GM23338 (cell line): ENCODE data around the gene CNOT10.

Experiments
- CREB1 ChIP-seq: fragments of 250-450 bp; sonication (Bioruptor Pico); IDR thresholded peaks from 2 replicates; pipeline ENCODE4 v1.5.0; 2020; ENCODE audit warnings: low read depth, mild to moderate bottlenecking, moderate library complexity
- ETS1 ChIP-seq: IDR thresholded peaks from 2 replicates; pipeline ENCODE4 v1.6.1; 2016; ENCODE audit warnings: antibody characterized with exemption
- EZH2 ChIP-seq: fragments of 200-600 bp; sonication (generic); IDR thresholded peaks from one replicate; pipeline ENCODE4 v1.8.0; 2017; ENCODE audit warnings: antibody characterized with exemption, mild to moderate bottlenecking, low read depth; ENCODE audit not compliant: unreplicated experiment
- EZH2phosphoT487 ChIP-seq: fragments of 200-600 bp; sonication (generic); IDR thresholded peaks from one replicate; pipeline ENCODE4 v1.8.1; 2018; ENCODE audit warnings: antibody characterized with exemption; ENCODE audit not compliant: unreplicated experiment
- JUNB ChIP-seq: IDR thresholded peaks from one replicate; pipeline ENCODE4 v1.6.1; 2016; ENCODE audit warnings: antibody characterized with exemption; ENCODE audit not compliant: unreplicated experiment
- NANOG ChIP-seq: IDR thresholded peaks from 2 replicates; pipeline ENCODE4 v1.6.1; 2016; ENCODE audit warnings: antibody characterized with exemption, borderline replicate concordance
- POLR2AphosphoS5 ChIP-seq: IDR thresholded peaks from 2 replicates; pipeline ENCODE4 v1.6.1; 2016; ENCODE audit warnings: antibody characterized with exemption, low read depth
- REST ChIP-seq: IDR thresholded peaks from one replicate; pipeline ENCODE4 v1.6.1; 2018; ENCODE audit warnings: antibody characterized with exemption; ENCODE audit not compliant: unreplicated experiment
- STAT1 ChIP-seq: IDR thresholded peaks from one replicate; pipeline ENCODE4 v1.6.1; 2016; ENCODE audit warnings: antibody characterized with exemption; ENCODE audit not compliant: unreplicated experiment
- ZNF114 ChIP-seq: fragments of 250-450 bp; sonication (Bioruptor Pico); IDR thresholded peaks from 2 replicates; pipeline ENCODE4 v1.5.0; 2020; ENCODE audit warnings: mild to moderate bottlenecking, moderate library complexity
- ZNF331 ChIP-seq: fragments of 250-450 bp; sonication (Bioruptor Pico); IDR thresholded peaks from 2 replicates; pipeline ENCODE4 v1.5.0; 2020; ENCODE audit warnings: low read depth, mild to moderate bottlenecking, moderate library complexity
- ZNF462 ChIP-seq: fragments of 250-450 bp; sonication (Bioruptor Pico); IDR thresholded peaks from 2 replicates; pipeline ENCODE4 v1.5.0; 2020; ENCODE audit warnings: mild to moderate bottlenecking, moderate library complexity
- TF ChIP-seq, protein P1 (sequence below), 2 experiments: fragments of 200-600 bp in 1 of 2; sonication (generic) in 1 of 2; conservative IDR thresholded peaks; 2 replicates each; pipeline versions ENCODE4 v1.5.1 to v1.6.1; 2016 to 2017; ENCODE audit warnings: antibody characterized with exemption in 2 of 2, low read depth in 2 of 2, mild to moderate bottlenecking in 2 of 2, moderate library complexity in 1 of 2

- TF ChIP-seq, protein P1, sequence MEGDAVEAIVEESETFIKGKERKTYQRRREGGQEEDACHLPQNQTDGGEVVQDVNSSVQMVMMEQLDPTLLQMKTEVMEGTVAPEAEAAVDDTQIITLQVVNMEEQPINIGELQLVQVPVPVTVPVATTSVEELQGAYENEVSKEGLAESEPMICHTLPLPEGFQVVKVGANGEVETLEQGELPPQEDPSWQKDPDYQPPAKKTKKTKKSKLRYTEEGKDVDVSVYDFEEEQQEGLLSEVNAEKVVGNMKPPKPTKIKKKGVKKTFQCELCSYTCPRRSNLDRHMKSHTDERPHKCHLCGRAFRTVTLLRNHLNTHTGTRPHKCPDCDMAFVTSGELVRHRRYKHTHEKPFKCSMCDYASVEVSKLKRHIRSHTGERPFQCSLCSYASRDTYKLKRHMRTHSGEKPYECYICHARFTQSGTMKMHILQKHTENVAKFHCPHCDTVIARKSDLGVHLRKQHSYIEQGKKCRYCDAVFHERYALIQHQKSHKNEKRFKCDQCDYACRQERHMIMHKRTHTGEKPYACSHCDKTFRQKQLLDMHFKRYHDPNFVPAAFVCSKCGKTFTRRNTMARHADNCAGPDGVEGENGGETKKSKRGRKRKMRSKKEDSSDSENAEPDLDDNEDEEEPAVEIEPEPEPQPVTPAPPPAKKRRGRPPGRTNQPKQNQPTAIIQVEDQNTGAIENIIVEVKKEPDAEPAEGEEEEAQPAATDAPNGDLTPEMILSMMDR (conservative IDR thresholded peaks at IDR 0.05; ENCODE audit: low read depth in 2 of 2), result no peak
- TF ChIP-seq POLR2AphosphoS5 (no peak), EZH2 (no peak), REST (no peak), NANOG (no peak), CREB1 (no peak), ETS1 (no peak), JUNB (no peak), EZH2phosphoT487 (no peak), ZNF331 (CRISPR knock-in tag) (no peak), ZNF462 (no peak), ZNF114 (CRISPR knock-in tag) (no peak), STAT1 (no peak)
These were observed 6.9 kb downstream of the CNOT10 start for GRCh38 chr3:32691847-32692246.
